Neural cell (in vitro differentiated cells): Measurements from ENCODE around the gene DHX34.

Source experiments
- EZH2 ChIP-seq: fragments of 200-600, 300-800 bp; shearing (Covaris generic), sonication (generic); IDR thresholded peaks from 2 replicates; pipeline ENCODE4 v1.6.1; 2014; ENCODE audit warnings: antibody characterized with exemption, low read length, borderline replicate concordance, mild to moderate bottlenecking; ENCODE audit not compliant: insufficient read depth, poor library complexity, severe bottlenecking
- POLR2AphosphoS5 ChIP-seq: IDR thresholded peaks from 2 replicates; pipeline ENCODE4 v1.6.1; 2012
- RAD21 ChIP-seq: fragments of 450-650 bp; conservative IDR thresholded peaks from 2 replicates; pipeline ENCODE4 v1.6.1; 2014; ENCODE audit warnings: antibody characterized with exemption, mild to moderate bottlenecking, moderate library complexity
- TAF1 ChIP-seq: IDR thresholded peaks from 2 replicates; pipeline ENCODE4 v1.6.1; 2012; ENCODE audit warnings: low read depth
- TF ChIP-seq, protein P1 (sequence below): fragments of 450-650 bp; IDR thresholded peaks from 2 replicates; pipeline ENCODE4 v1.5.1; 2014; ENCODE audit warnings: antibody characterized with exemption, mild to moderate bottlenecking, moderate library complexity; ENCODE audit not compliant: poor library complexity, severe bottlenecking
- TF ChIP-seq, protein P2 (sequence below): IDR thresholded peaks from 2 replicates; pipeline ENCODE4 v1.6.1; 2012; ENCODE audit warnings: borderline replicate concordance

DNA sequence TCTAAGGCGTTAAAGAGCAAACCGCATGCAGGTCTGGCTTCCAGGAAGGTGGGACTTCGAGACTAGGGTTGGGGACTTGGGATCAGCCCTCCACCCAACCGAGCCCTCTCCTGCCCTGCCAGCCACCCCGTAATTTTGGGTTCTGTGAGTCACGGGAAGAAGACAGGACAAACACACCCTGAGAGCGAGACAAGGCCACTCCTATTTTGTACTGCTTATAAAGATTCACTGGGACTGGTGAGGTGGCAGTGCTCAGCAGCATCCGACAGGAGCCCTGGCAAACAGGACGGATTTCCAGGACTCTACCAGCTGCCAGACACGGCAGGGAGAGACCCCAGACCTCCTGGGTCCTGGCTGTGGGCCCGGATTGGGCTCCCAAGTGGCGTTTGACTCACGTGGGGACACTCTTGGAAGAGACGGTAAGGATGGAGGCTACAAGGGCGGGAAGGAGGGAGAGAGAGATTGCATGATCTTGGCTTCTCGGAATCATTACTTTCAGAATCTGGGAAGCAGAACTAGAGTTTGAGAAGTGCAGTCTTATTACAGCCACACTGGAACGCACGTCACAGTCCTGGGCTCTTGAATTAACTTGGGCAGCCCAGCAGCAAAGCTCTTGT lies 17.1 kb upstream of the DHX34 start, which contains the start of gene C5AR2:
- TF ChIP-seq, protein P1, sequence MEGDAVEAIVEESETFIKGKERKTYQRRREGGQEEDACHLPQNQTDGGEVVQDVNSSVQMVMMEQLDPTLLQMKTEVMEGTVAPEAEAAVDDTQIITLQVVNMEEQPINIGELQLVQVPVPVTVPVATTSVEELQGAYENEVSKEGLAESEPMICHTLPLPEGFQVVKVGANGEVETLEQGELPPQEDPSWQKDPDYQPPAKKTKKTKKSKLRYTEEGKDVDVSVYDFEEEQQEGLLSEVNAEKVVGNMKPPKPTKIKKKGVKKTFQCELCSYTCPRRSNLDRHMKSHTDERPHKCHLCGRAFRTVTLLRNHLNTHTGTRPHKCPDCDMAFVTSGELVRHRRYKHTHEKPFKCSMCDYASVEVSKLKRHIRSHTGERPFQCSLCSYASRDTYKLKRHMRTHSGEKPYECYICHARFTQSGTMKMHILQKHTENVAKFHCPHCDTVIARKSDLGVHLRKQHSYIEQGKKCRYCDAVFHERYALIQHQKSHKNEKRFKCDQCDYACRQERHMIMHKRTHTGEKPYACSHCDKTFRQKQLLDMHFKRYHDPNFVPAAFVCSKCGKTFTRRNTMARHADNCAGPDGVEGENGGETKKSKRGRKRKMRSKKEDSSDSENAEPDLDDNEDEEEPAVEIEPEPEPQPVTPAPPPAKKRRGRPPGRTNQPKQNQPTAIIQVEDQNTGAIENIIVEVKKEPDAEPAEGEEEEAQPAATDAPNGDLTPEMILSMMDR = no peak
- TF ChIP-seq EZH2 = no peak
- TF ChIP-seq, protein P2, sequence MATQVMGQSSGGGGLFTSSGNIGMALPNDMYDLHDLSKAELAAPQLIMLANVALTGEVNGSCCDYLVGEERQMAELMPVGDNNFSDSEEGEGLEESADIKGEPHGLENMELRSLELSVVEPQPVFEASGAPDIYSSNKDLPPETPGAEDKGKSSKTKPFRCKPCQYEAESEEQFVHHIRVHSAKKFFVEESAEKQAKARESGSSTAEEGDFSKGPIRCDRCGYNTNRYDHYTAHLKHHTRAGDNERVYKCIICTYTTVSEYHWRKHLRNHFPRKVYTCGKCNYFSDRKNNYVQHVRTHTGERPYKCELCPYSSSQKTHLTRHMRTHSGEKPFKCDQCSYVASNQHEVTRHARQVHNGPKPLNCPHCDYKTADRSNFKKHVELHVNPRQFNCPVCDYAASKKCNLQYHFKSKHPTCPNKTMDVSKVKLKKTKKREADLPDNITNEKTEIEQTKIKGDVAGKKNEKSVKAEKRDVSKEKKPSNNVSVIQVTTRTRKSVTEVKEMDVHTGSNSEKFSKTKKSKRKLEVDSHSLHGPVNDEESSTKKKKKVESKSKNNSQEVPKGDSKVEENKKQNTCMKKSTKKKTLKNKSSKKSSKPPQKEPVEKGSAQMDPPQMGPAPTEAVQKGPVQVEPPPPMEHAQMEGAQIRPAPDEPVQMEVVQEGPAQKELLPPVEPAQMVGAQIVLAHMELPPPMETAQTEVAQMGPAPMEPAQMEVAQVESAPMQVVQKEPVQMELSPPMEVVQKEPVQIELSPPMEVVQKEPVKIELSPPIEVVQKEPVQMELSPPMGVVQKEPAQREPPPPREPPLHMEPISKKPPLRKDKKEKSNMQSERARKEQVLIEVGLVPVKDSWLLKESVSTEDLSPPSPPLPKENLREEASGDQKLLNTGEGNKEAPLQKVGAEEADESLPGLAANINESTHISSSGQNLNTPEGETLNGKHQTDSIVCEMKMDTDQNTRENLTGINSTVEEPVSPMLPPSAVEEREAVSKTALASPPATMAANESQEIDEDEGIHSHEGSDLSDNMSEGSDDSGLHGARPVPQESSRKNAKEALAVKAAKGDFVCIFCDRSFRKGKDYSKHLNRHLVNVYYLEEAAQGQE = no peak
- no peak for TF ChIP-seq TAF1
- TF ChIP-seq POLR2AphosphoS5 = no peak
- no peak for TF ChIP-seq RAD21
